GM12892 (cell line): ENCODE measurements around the gene LOX.

Experiments
- POLR2A ChIP-seq: IDR thresholded peaks from 2 replicates; pipeline ENCODE4 v1.6.1; 2011; ENCODE audit warnings: low read depth, low read length, control low read depth
- POLR2AphosphoS5 ChIP-seq: IDR thresholded peaks from 2 replicates; pipeline ENCODE4 v1.6.1; 2011; ENCODE audit warnings: low read depth, low read length, control low read depth
- TAF1 ChIP-seq: IDR thresholded peaks from 2 replicates; pipeline ENCODE4 v1.6.1; 2011; ENCODE audit warnings: low read depth, mild to moderate bottlenecking, control low read depth, low read length, borderline replicate concordance

GRCh38 chr5:122097391-122097790 lies 19.3 kb upstream of the LOX start:
- TF ChIP-seq POLR2AphosphoS5 = no peak
- no peak for TF ChIP-seq POLR2A
- TF ChIP-seq TAF1 = no peak
